Nephron progenitor cell (in vitro differentiated cells): Measurements from ENCODE around the gene NUMB.

ENCODE experiments used
- DNase-seq: peaks from one replicate; pipeline ENCODE4 v3.0.0; 2021
- H3K27ac Mint-ChIP-seq: 2 replicates; pipeline ENCODE4 v1.8.0; 2021; ENCODE audit warnings: mild to moderate bottlenecking, moderate library complexity, mixed read lengths
- H3K27me3 Mint-ChIP-seq: 2 replicates; pipeline ENCODE4 v1.8.0; 2021; ENCODE audit warnings: mild to moderate bottlenecking, low read depth, mixed read lengths; ENCODE audit not compliant: poor library complexity
- H3K36me3 Mint-ChIP-seq: 2 replicates; pipeline ENCODE4 v1.8.0; 2021; ENCODE audit warnings: low read depth, mixed read lengths
- H3K4me1 Mint-ChIP-seq: 2 replicates; pipeline ENCODE4 v1.8.0; 2021; ENCODE audit warnings: mixed read lengths
- H3K4me3 Mint-ChIP-seq: 2 replicates; pipeline ENCODE4 v1.8.0; 2021; ENCODE audit warnings: mild to moderate bottlenecking, moderate library complexity, mixed read lengths
- H3K9me3 Mint-ChIP-seq: 2 replicates; pipeline ENCODE4 v1.8.0; 2021; ENCODE audit warnings: mild to moderate bottlenecking, moderate library complexity, mixed read lengths
- TF ChIP-seq, protein P1 (sequence below): fragments of 200-600 bp; sonication (generic); IDR thresholded peaks from 2 replicates; pipeline ENCODE4 v1.5.0; 2021; ENCODE audit warnings: antibody characterized with exemption

The NUMB gene

GRCh38 chr14:73492043-73492552 lies 33.8 kb upstream of the NUMB start:
- no peak for DNase-seq
- no peak overlapping the region for H3K27ac Mint-ChIP-seq
- TF ChIP-seq, protein P1, sequence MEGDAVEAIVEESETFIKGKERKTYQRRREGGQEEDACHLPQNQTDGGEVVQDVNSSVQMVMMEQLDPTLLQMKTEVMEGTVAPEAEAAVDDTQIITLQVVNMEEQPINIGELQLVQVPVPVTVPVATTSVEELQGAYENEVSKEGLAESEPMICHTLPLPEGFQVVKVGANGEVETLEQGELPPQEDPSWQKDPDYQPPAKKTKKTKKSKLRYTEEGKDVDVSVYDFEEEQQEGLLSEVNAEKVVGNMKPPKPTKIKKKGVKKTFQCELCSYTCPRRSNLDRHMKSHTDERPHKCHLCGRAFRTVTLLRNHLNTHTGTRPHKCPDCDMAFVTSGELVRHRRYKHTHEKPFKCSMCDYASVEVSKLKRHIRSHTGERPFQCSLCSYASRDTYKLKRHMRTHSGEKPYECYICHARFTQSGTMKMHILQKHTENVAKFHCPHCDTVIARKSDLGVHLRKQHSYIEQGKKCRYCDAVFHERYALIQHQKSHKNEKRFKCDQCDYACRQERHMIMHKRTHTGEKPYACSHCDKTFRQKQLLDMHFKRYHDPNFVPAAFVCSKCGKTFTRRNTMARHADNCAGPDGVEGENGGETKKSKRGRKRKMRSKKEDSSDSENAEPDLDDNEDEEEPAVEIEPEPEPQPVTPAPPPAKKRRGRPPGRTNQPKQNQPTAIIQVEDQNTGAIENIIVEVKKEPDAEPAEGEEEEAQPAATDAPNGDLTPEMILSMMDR = no peak
- H3K9me3 Mint-ChIP-seq = peaks cover 5% of the 10 kb centered on the region
- H3K4me3 Mint-ChIP-seq = peak overlapping the region; percentile 85
- peaks cover 12% of the 10 kb centered on the region for H3K27me3 Mint-ChIP-seq
- peaks cover 26% of the 10 kb centered on the region for H3K4me1 Mint-ChIP-seq
- H3K36me3 Mint-ChIP-seq = peaks cover 47% of the 10 kb centered on the region

GRCh38 chr14:73491256-73492042 lies 33.1 kb upstream of the NUMB start:
- H3K27me3 Mint-ChIP-seq = peaks cover 17% of the 10 kb centered on the region
- H3K36me3 Mint-ChIP-seq = peaks cover 47% of the 10 kb centered on the region
- TF ChIP-seq, protein P1 = no peak
- peaks cover 26% of the 10 kb centered on the region for H3K4me1 Mint-ChIP-seq
- H3K4me3 Mint-ChIP-seq = peak overlapping the region; percentile 86
- H3K9me3 Mint-ChIP-seq = peaks cover 5% of the 10 kb centered on the region
- no peak overlapping the region for H3K27ac Mint-ChIP-seq
- peak; percentile 59 for DNase-seq

DNA sequence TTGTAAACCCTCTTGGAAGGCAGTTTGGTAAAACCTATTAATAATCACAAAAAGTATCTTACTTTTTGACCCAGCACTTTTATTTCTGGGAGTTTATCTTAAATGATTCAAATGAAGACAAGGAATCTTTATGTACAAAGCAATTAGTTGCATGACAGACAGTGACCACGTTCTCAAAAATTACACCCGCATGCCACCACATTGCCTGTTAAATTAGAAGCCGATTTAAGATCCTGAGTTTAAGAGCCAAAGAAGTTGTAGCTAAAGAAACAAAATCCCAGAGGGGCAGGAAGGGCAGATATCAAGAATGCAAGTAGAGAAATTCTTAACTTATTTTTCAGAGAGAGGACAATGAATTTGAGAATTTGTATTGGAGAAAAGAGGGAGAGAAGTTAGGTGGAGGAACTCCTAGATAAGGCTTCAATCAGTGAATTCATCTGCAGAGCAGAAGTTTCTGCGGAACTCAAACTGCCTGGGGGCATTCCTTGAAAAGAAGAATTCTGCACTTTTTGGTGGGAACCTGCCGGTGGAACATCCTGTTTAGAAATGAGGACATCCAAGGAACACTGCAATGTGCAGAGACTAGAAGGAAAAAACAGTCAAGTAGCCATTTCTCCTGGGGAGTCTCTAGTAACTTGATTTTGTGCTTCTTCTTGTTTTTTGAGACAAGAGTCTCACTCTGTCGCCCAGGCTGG lies 31.3 kb upstream of the NUMB start:
- Mint-ChIP-seq H3K4me1 (peaks cover 26% of the 10 kb centered on the region), H3K27me3 (peaks cover 22% of the 10 kb centered on the region), H3K4me3 (peak overlapping the region; percentile 69), H3K27ac (no peak overlapping the region), H3K36me3 (peaks cover 29% of the 10 kb centered on the region), H3K9me3 (peaks cover 5% of the 10 kb centered on the region)
- TF ChIP-seq, protein P1 = no peak
- no peak for DNase-seq

DNA sequence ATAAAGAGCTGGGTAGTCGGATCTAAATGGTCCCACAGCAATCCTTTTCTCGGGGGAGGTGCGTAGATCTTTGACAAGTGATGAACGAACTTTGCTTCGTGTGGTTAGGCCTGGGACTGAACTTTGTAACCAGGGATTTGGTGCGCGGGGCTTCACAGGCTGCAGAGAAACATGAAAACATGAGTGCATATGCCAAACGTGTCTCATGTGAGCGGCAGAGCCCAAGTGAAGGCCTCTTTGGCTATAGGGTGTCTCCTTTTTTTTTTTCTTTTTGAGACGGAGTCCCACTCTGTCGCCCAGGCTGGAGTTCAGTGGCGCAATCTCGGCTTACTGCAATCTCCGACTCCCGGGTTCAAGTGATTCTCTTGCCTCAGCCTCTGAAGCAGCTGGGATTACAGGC lies 20.3 kb upstream of the NUMB start:
- DNase-seq = no peak
- no peak overlapping the region for H3K4me3 Mint-ChIP-seq
- TF ChIP-seq, protein P1 = no peak
- no peak overlapping the region for H3K27ac Mint-ChIP-seq
- no peaks in the 10 kb centered on the region for H3K9me3 Mint-ChIP-seq
- H3K36me3 Mint-ChIP-seq = no peaks in the 10 kb centered on the region
- peaks cover 11% of the 10 kb centered on the region for H3K4me1 Mint-ChIP-seq
- H3K27me3 Mint-ChIP-seq = peaks cover 11% of the 10 kb centered on the region

- Mint-ChIP-seq H3K4me3 (no peak overlapping the region), H3K9me3 (no peaks in the 10 kb centered on the region), H3K27me3 (peaks cover 11% of the 10 kb centered on the region), H3K27ac (no peak overlapping the region), H3K4me1 (peaks cover 11% of the 10 kb centered on the region), H3K36me3 (no peaks in the 10 kb centered on the region)
- no peak for DNase-seq
- TF ChIP-seq, protein P1 = no peak
Measured at GRCh38 chr14:73477618-73478266, 19.4 kb upstream of the NUMB start.
